HepG2 (cell line): ENCODE measurements around the gene EVA1C. TPM values are rescaled to one million over a fixed set of nuclear protein-coding genes. Genes with fewer than 3 reads are reported as not detected.

ENCODE experiments used
- ATAC-seq: fragments of 200-7000 bp; cut with Tn5 transposase; 3 replicates; pipeline ENCODE4 v1.9.1; 2020; ENCODE audit warnings: mild to moderate bottlenecking, moderate library complexity
- BruUV-seq: library from RNA; stranded (reverse); fragments of 400-500 nt; replicated peaks from 2 replicates; lab custom pipeline; 2021; lab: Mats Ljungman, UMichigan
- CTCF ChIA-PET: fragments of 300-600 bp; formaldehyde crosslinking; extraction: SDS; loops from one replicate; lab custom pipeline; 2021; ENCODE audit warnings: low total read pairs, inconsistent platforms, low intra/inter-chr PET ratio; lab: Yijun Ruan, JAX
- POLR2A ChIA-PET: fragments of 350-600 bp; sonication (Branson Sonifier 250); formaldehyde crosslinking; loops from one replicate; lab custom pipeline; 2020; ENCODE audit warnings: antibody characterized with exemption, inconsistent platforms; lab: Yijun Ruan, JAX
- DNase-seq: peaks from one replicate; pipeline ENCODE4 v3.0.0-alpha.2; 2015; ENCODE audit warnings: low spot score
- FAIRE-seq: peaks from 3 replicates; lab custom pipeline; 2011; peaks lifted over from hg19 to GRCh38; lab: Jason Lieb, UNC
- H2AFZ ChIP-seq: one replicate; pipeline ENCODE4 v1.6.1; 2011; ENCODE audit warnings: low read length, inconsistent platforms
- H3K27ac ChIP-seq: fragments of 300-600 bp; 3 replicates; pipeline ENCODE4 v1.8.0; 2011; ENCODE audit warnings: mixed run types, mild to moderate bottlenecking, mixed read lengths, low read length, inconsistent platforms; ENCODE audit not compliant: insufficient read depth; ENCODE audit errors: extremely low read length
- H3K27me3 ChIP-seq, 2 experiments: fragments of 200-600 bp in 1 of 2; 2 replicates in 1 of 2; 3 replicates in 1 of 2; pipeline versions ENCODE4 v1.6.0 to v1.8.0; 2011; ENCODE audit warnings: low read length in 2 of 2, mild to moderate bottlenecking in 2 of 2, moderate library complexity in 2 of 2, inconsistent platforms in 1 of 2; ENCODE audit not compliant: insufficient read depth in 2 of 2, control insufficient read depth in 1 of 2
- H3K36me3 ChIP-seq, 2 experiments: fragments of 200-600 bp in 1 of 2; replicated peaks in 1 of 2; 2 replicates in 1 of 2; 3 replicates in 1 of 2; pipeline versions ENCODE4 v1.5.1 to v1.8.0; 2011; ENCODE audit warnings: low read length in 2 of 2, inconsistent platforms in 1 of 2; ENCODE audit not compliant: insufficient read depth in 2 of 2, control insufficient read depth in 1 of 2
- H3K4me1 ChIP-seq: 2 replicates; pipeline ENCODE4 v1.5.1; 2012; ENCODE audit warnings: low read length, inconsistent platforms; ENCODE audit not compliant: insufficient read depth
- H3K4me2 ChIP-seq: 2 replicates; pipeline ENCODE4 v1.6.0; 2011; ENCODE audit warnings: low read depth, low read length, inconsistent platforms
- H3K4me3 ChIP-seq, 3 experiments: fragments of 200-600 bp in 1 of 3; sonication (generic), shearing (Covaris generic) in 1 of 3; replicated peaks in 1 of 3; 2 replicates each; pipeline ENCODE4 v1.5.1; 2011 to 2016; ENCODE audit warnings: low read length in 3 of 3, inconsistent platforms in 2 of 3, low read depth in 2 of 3, mild to moderate bottlenecking in 2 of 3, control low read depth in 1 of 3, mixed read lengths in 1 of 3; ENCODE audit not compliant: insufficient read depth in 1 of 3
- H3K79me2 ChIP-seq: one replicate; pipeline ENCODE4 v1.6.1; 2011; ENCODE audit warnings: low read length, inconsistent platforms; ENCODE audit not compliant: insufficient read depth
- H3K9ac ChIP-seq: 2 replicates; pipeline ENCODE4 v1.6.0; 2011; ENCODE audit warnings: mild to moderate bottlenecking, low read depth, low read length, inconsistent platforms; ENCODE audit not compliant: insufficient read depth
- H3K9me3 ChIP-seq: 2 replicates; pipeline ENCODE4 v1.5.1; 2012; ENCODE audit warnings: mild to moderate bottlenecking, low read length
- H4K20me1 ChIP-seq: 2 replicates; pipeline ENCODE4 v1.6.0; 2011; ENCODE audit warnings: inconsistent platforms, mild to moderate bottlenecking, low read length, moderate library complexity; ENCODE audit not compliant: insufficient read depth
- AHR ChIP-seq: IDR thresholded peaks from 2 replicates; pipeline ENCODE4 v1.6.1; 2018; ENCODE audit warnings: missing genetic modification reagents, missing compliant biosample characterization
- CTCF ChIP-seq: sonication (generic); formaldehyde crosslinking; IDR thresholded peaks from 2 replicates; pipeline ENCODE4 v1.5.0; 2020; ENCODE audit warnings: mild to moderate bottlenecking, missing genetic modification reagents, moderate library complexity
- KLF15 ChIP-seq: sonication (generic); formaldehyde crosslinking; IDR thresholded peaks from 2 replicates; pipeline ENCODE4 v1.8.1; 2023; ENCODE audit warnings: borderline replicate concordance, mild to moderate bottlenecking, inconsistent platforms, missing genetic modification reagents, mixed read lengths
- SMC3 ChIP-seq: IDR thresholded peaks from 2 replicates; pipeline ENCODE4 v1.6.1; 2011; ENCODE audit warnings: low read length, improper control_type of control experiment
- STAG1 ChIP-seq: sonication (generic); formaldehyde crosslinking; IDR thresholded peaks from 2 replicates; pipeline ENCODE4 v1.4.0; 2020; ENCODE audit warnings: missing genetic modification reagents
- ZNF800 ChIP-seq: sonication (generic); formaldehyde crosslinking; IDR thresholded peaks from 2 replicates; pipeline ENCODE4 v1.4.0; 2020; ENCODE audit warnings: missing genetic modification reagents
- ZZZ3 ChIP-seq: sonication (generic); formaldehyde crosslinking; IDR thresholded peaks from 2 replicates; pipeline ENCODE4 v1.4.0; 2020; ENCODE audit warnings: missing genetic modification reagents, mild to moderate bottlenecking, borderline replicate concordance
- WGBS: methylation state at CpG from one replicate; pipeline ENCODE4 v1.1.6; 2017; ENCODE audit warnings: low lambda C conversion rate; 5-methylcytosine and 5-hydroxymethylcytosine counted together
- in situ Hi-C: cut with HindIII; loops from 2 replicates; pipeline ENCODE4 v1.10.0; 2017; ENCODE audit warnings: low pct_unique_long_range_greater_than_20kb; ENCODE audit not compliant: extremely low pct_ligation_motif_present
- intact Hi-C: fragments of 100-400 bp; cut with micrococcal nuclease; formaldehyde crosslinking; loops from one replicate; pipeline ENCODE4 v1.10.0; 2022; ENCODE audit not compliant: unreplicated experiment
- polyA plus RNA-seq, 8 experiments: library from polyadenylated mRNA; depleted of rRNA in 3 of 8; stranded (reverse) in 7 of 8; unstranded in 1 of 8; fragments of >200 nt; fragmentation: Illumina TruSeq in 4 of 8; extraction: Trizol in 4 of 8; gene quantifications; 2 replicates each; pipeline versions ENCODE4 v1.2.1 to v1.2.3, GENCODE V29; 2011 to 2016; ENCODE audit warnings: low read depth in 4 of 8, missing spikeins in 1 of 8, mixed read lengths in 1 of 8; ENCODE audit not compliant: insufficient read depth in 1 of 8
- total RNA-seq, 5 experiments: library from RNA; depleted of rRNA; stranded (reverse); fragments of >200 nt; fragmentation: Illumina TruSeq; extraction: Trizol; gene quantifications; 2 replicates each; pipeline ENCODE4 v1.2.3, GENCODE V29; 2016; ENCODE audit warnings: low read depth in 1 of 5
- TF ChIP-seq, protein P1 (sequence below): sonication (generic); formaldehyde crosslinking; IDR thresholded peaks from 2 replicates; pipeline ENCODE4 v1.5.0; 2020; ENCODE audit warnings: missing genetic modification reagents

Gene EVA1C
- total and polyA plus RNA-seq, 2 of the 13 experiments (the other 11 are each of a cell fraction or from before 2014, with no cell fraction given) = 0.29 to 0.34 TPM

- Histone ChIP-seq H3K36me3 (no peaks in the 10 kb centered on the region), H3K9ac (no peak overlapping the region), H3K79me2 (no peaks in the 10 kb centered on the region), H3K4me2 (no peak overlapping the region), H3K4me3 (no peak overlapping the region), H3K27ac (no peak overlapping the region), H2AFZ (no peak overlapping the region), H3K4me1 (peaks cover 19% of the 10 kb centered on the region), H3K27me3 (peaks cover 5 to 27% of the 10 kb centered on the region in 2 experiments), H3K9me3 (no peaks in the 10 kb centered on the region), H4K20me1 (no peaks in the 10 kb centered on the region)
- ATAC-seq = no peak
- WGBS = 73% methylated on average over 8 of the region's 8 CpGs
- no peak for DNase-seq
- no peak for TF ChIP-seq KLF15
- peak; percentile 39 for TF ChIP-seq SMC3
- peak; percentile 68 for TF ChIP-seq STAG1 (CRISPR knock-in tag)
- TF ChIP-seq ZNF800 (CRISPR knock-in tag) = peak; percentile 68; the same call in 1 of the 2 replicates
- peak; percentile 50 for TF ChIP-seq CTCF (CRISPR knock-in tag)
- TF ChIP-seq AHR (CRISPR knock-in tag) = no peak
- no peak for TF ChIP-seq ZZZ3 (CRISPR knock-in tag)
- TF ChIP-seq, protein P1, sequence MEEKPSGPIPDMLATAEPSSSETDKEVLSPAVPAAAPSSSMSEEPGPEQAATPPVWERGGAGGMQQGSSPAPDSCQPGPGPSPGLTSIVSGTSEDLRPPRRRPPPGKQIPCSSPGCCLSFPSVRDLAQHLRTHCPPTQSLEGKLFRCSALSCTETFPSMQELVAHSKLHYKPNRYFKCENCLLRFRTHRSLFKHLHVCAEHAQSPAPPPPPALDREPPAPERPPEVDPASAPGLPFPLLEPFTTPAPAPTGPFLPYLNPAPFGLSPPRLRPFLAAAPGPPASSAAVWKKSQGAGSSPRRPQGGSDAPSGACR (CRISPR knock-in tag) = no peak
- in situ Hi-C loops = loop anchor here (5.0 kb wide), 1 partner anchor 178 kb away; no protein-coding TSS in a partner anchor
- intact Hi-C loops = loop anchor here (2.0 to 10.0 kb wide), 2 partner anchors 154 to 910 kb away; no protein-coding TSS in a partner anchor
- CTCF ChIA-PET = interaction anchor here (1.6 kb wide), 1 partner anchor 186 kb away, joined by 5 read pairs; no protein-coding TSS in a partner anchor
- POLR2A ChIA-PET = no interaction called here
- FAIRE-seq = no peak
- BruUV-seq = no TSS peak
Measured at GRCh38 chr21:32414579-32415358, 2.3 kb downstream of the EVA1C start.
